PFSK-1 (cell line): ENCODE data around the gene SH3GLB1.

ENCODE experiments used
- POLR2AphosphoS5 ChIP-seq: IDR thresholded peaks from 2 replicates; pipeline ENCODE4 v1.6.1; 2012; ENCODE audit warnings: low read depth, mild to moderate bottlenecking, control low read depth, low read length, moderate library complexity
- SIN3A ChIP-seq: IDR thresholded peaks from 2 replicates; pipeline ENCODE4 v1.6.1; 2012; ENCODE audit warnings: mild to moderate bottlenecking, low read length, moderate library complexity, borderline replicate concordance; ENCODE audit not compliant: insufficient read depth
- TAF1 ChIP-seq: IDR thresholded peaks from 2 replicates; pipeline ENCODE4 v1.6.1; 2012; ENCODE audit warnings: low read length, control low read depth, borderline replicate concordance; ENCODE audit not compliant: insufficient read depth
- TF ChIP-seq, protein P1 (sequence below), 2 experiments: IDR thresholded peaks; 2 replicates each; pipeline versions ENCODE4 v1.6.1 to v1.8.0; 2011 to 2012; ENCODE audit warnings: low read depth in 2 of 2, low read length in 2 of 2, control low read depth in 1 of 2, inconsistent platforms in 1 of 2, mild to moderate bottlenecking in 1 of 2, moderate library complexity in 1 of 2; ENCODE audit not compliant: insufficient read depth in 1 of 2

DNA sequence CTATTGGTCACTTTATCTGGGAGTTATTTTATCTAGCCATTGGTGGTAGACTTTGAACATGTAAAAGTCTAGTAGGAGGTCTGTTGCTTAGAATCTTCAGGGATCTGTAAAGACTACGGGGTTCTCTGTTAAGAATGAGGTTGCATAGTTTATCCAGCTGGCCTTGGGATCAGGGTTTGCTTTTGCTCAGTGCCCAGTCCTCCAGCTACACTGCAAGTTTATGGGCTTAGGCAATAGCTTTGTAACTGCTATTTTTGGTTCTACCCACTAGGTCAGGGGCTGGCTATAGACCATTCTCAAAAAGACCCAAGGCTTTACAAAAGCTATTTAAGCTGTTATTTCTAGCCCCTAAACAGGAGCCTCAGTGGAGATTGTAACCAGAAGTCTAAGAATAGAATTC lies 9.8 kb downstream of the SH3GLB1 start:
- TF ChIP-seq, protein P1, sequence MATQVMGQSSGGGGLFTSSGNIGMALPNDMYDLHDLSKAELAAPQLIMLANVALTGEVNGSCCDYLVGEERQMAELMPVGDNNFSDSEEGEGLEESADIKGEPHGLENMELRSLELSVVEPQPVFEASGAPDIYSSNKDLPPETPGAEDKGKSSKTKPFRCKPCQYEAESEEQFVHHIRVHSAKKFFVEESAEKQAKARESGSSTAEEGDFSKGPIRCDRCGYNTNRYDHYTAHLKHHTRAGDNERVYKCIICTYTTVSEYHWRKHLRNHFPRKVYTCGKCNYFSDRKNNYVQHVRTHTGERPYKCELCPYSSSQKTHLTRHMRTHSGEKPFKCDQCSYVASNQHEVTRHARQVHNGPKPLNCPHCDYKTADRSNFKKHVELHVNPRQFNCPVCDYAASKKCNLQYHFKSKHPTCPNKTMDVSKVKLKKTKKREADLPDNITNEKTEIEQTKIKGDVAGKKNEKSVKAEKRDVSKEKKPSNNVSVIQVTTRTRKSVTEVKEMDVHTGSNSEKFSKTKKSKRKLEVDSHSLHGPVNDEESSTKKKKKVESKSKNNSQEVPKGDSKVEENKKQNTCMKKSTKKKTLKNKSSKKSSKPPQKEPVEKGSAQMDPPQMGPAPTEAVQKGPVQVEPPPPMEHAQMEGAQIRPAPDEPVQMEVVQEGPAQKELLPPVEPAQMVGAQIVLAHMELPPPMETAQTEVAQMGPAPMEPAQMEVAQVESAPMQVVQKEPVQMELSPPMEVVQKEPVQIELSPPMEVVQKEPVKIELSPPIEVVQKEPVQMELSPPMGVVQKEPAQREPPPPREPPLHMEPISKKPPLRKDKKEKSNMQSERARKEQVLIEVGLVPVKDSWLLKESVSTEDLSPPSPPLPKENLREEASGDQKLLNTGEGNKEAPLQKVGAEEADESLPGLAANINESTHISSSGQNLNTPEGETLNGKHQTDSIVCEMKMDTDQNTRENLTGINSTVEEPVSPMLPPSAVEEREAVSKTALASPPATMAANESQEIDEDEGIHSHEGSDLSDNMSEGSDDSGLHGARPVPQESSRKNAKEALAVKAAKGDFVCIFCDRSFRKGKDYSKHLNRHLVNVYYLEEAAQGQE (IDR thresholded peaks at IDR 0.05; ENCODE audit: insufficient read depth in 1 of 2, low read depth in 2 of 2, low read length in 2 of 2), result no peak
- TF ChIP-seq SIN3A (no peak), POLR2AphosphoS5 (no peak), TAF1 (no peak)
